ENCODE measurements around the gene CDH4.
"Not testable (repeated sequence)": the region's sequence is repeated elsewhere in the genome, so short reads cannot be mapped to it uniquely, and the experiment has no call there.

The CDH4 gene

GRCh38 chr20:61420781-61421180 is 168.7 kb downstream of the CDH4 start:
- no peak for TF ChIP-seq CTCF (IDR thresholded peaks at IDR 0.05; ENCODE audit: control insufficient read depth, extremely low read depth, insufficient read depth)
- DNase-seq (ENCODE audit: low read depth), result no peak

GRCh38 chr20:61422636-61423425 is 170.8 kb downstream of the CDH4 start:
- H3K4me3 ChIP-seq (ENCODE audit: low read depth, low read length), result no peak overlapping the region
- no peak for DNase-seq (ENCODE audit: low read depth)
- no peak for TF ChIP-seq CTCF (IDR thresholded peaks at IDR 0.05; ENCODE audit: control insufficient read depth, extremely low read depth, insufficient read depth)

More at GRCh38 chr20:61420781-61421180, 168.7 kb downstream of the CDH4 start:
- H3K4me3 ChIP-seq (ENCODE audit: low read depth, low read length), result no peak overlapping the region

- H3K4me3 ChIP-seq (ENCODE audit: low read depth, low read length), result no peak overlapping the region
- TF ChIP-seq CTCF (IDR thresholded peaks at IDR 0.05; ENCODE audit: control insufficient read depth, extremely low read depth, insufficient read depth), result no peak
Observed at GRCh38 chr20:61424011-61424627, 172.1 kb downstream of the CDH4 start.

GRCh38 chr20:61424628-61425420 is 172.8 kb downstream of the CDH4 start:
- DNase-seq (ENCODE audit: low read depth), result no peak
- TF ChIP-seq CTCF (IDR thresholded peaks at IDR 0.05; ENCODE audit: control insufficient read depth, extremely low read depth, insufficient read depth), result no peak
- H3K4me3 ChIP-seq (ENCODE audit: low read depth, low read length), result no peak overlapping the region

More at GRCh38 chr20:61424011-61424627, 172.1 kb downstream of the CDH4 start:
- no peak for DNase-seq (ENCODE audit: low read depth)

- DNase-seq (ENCODE audit: low read depth); H3K4me3 ChIP-seq (ENCODE audit: low read depth, low read length): not testable (repeated sequence)
Observed at GRCh38 chr20:61425541-61425991, 173.5 kb downstream of the CDH4 start.

GRCh38 chr20:61426352-61426751 is 174.3 kb downstream of the CDH4 start:
- H3K4me3 ChIP-seq (ENCODE audit: low read depth, low read length), result no peak overlapping the region
- no peak for TF ChIP-seq CTCF (IDR thresholded peaks at IDR 0.05; ENCODE audit: control insufficient read depth, extremely low read depth, insufficient read depth)
- no peak for DNase-seq (ENCODE audit: low read depth)

Data from LNCaP clone FGC (cell line).